ENCODE measurements around the gene PDGFRB.

Gene PDGFRB

DNA sequence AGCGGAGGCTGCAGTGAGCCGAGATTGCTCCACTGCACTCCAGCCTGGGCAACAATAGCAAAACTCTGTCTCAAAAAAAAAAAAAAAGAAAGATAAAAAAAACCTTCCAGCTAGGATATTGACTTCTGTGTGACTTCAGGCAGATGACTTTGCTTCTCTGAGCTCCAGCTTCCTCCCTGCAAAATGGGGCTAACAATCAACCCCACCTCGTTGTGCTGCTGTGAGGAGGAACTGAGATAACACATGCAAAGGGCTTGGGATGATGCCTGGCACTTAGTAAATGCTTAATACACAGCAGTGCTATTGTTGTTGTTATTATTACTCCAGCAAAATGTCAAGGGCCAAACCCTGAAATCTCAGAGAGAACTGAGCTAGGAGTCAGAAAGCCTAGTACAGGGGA, 7.4 kb upstream of the PDGFRB start:
- DNase-seq (ENCODE audit: low spot score), result no peak

DNA sequence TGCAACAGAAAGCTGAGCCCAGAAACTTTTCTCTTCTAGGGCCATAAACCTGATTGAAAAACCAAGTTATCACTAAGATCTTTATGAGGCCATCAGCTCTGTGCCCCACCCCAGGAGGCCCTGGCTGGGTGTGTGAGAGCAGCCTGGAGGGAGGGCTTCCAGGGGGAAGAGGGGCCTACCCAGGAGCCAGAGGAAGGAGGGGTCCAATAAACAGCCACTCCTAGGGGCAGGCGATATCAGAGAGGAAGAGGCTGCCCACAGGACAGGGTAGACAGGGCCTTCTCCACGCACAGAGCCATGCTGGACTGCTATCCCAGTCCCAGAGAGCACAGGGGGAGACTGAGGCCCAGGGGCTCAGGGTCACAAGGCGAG, 6.5 kb upstream of the PDGFRB start:
- DNase-seq (ENCODE audit: low spot score), result no peak

DNA sequence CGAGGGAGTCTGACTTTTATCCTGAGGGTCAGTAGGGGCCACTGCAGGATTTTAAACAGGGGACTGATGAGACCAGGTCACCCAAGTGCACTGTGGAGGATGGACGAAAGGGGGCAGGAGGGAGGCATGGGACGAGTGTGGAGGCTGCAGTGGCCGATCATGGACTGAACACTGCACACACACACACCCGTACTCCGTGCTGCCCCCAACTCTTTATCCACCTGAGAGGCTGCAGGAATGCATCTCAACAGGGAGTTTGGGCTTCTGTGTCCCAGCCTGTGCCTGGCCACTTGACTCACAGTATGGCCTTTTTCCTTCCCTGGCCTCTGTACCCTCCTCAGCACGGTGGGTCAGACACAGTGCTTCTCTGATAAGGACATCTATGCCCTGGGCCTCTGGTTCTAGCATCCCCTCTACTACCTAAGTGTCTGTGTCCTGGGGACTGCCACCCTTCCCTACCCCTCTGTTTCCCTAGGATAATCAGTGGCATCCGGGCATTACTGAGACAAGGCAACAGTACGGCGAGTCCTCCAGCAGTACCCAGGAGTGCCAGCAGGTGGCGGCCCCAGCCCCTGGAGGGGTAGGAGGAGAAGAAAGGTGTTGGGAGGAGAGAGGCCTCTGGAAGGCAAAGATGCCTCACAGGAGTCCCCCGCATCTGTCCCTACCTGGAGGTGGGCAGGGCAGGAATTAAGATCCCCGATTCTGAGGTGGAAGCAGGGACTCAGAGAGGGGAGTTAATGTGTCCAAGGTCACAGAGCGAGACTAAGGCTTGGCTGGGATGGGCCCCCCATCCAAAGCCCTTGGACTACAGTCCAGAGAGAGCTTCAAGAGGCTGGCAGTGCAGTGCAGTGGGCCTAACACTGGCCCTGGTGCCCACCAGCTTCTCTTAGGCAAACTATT, 5.8 kb upstream of the PDGFRB start:
- DNase-seq (ENCODE audit: low spot score), result peak; percentile 85

DNA sequence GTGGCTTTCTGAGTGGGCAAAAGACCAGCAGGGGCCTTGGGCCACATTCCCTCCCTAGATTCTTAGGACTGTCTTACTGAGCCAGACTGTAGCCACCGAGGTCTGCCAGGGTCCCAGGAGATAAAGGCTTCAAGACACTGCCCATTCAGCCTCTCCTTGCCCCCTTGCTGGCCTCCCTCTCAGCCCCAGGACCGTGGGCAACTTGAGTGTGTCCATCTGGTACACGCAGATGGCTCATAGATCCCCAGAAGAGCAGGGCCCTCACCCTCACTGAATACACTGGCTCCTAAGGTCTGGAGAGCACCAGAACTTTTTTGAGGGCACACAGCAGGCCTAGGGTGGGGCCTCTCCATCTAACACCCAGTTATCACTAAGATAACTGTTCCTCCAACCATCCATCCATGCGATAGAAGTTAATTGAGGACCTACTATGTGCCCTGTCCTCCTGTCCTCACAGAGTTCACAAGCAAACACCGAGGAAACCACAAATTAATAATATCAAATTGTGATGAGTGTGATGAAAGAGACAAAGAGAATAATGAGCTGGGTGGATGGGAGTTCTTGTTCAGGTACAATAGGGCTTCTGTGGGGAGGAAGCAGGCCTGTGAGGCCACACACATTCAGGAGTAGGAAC, 4.9 kb upstream of the PDGFRB start:
- DNase-seq (ENCODE audit: low spot score), result no peak

DNA sequence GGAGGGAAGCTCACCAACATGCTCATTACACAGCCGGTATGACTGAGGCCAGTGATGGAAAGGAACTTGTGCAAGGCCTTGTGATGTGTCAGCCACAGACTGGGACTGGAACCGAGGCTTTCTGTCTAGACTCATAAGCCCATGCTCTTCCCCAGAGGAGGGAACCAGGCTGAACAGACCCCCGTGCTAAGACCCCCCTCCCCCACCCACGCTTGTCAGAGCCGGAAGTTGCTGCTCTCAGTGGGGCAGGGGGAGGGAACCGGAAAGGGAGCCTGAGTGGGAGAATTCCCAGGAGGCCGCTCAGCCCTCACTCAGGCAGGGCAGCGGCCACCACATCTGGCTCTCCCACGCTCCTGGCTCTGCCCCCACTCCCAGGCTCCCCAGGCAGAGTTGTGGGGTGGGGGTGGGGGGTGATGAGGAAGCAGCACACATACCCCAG, 4.1 kb upstream of the PDGFRB start:
- DNase-seq (ENCODE audit: low spot score), result no peak

DNA sequence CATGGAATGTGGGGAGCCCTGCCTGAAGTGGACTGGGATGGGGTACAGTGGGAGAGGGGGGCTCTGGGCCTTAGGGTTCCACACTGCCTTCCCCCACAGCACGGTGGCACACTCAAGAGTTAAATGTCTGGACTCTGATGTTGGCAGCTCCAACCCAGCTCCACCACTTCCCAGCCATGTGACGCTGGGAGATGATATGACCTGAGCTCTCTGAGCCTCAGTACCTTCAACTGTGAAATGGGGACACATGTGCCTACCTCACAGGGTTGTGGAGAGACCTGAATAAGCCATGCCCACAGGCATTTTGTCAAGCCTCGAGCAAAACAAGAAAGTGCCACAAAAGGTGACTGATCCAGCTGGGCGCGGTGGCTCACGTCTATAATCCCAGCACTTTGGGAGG, 3.4 kb upstream of the PDGFRB start:
- no peak for DNase-seq (ENCODE audit: low spot score)

DNA sequence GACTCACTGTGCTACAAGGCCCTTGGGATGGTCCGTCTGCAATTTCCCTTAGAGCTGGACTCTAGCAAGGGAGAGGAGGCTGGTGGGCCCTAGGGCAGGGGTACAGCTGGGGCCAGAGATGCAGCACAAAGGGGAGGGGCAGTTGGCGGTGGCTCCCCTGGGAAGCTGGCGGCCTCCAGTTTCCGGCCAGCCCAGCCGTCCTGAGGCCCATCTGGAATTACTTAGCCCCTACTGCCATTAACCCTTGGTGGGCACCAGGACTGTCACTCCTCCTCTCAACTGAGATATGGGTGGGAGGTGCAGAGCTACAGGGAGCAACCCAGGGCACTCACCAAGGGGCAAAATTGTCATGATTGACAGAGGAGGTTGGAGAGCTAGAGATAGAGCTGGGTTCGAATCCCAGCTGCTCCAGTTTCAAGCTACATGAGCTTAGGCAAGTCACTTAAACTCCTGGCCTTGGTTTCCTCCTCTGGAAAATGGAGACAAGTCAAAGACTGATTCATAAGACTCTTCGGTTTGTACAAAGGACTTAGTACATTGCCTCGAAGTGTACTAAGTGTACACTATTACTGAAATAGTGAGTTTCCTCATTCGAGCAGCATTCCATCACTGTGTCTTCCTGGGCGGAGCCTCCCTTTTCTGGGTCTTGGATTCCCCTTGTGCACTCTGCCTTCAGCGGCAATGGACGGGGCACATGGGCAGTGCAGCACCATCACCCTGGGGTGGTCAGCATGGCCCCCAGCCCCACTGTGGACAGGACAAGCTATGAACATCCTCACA, 2.7 kb upstream of the PDGFRB start:
- no peak for DNase-seq (ENCODE audit: low spot score)

DNA sequence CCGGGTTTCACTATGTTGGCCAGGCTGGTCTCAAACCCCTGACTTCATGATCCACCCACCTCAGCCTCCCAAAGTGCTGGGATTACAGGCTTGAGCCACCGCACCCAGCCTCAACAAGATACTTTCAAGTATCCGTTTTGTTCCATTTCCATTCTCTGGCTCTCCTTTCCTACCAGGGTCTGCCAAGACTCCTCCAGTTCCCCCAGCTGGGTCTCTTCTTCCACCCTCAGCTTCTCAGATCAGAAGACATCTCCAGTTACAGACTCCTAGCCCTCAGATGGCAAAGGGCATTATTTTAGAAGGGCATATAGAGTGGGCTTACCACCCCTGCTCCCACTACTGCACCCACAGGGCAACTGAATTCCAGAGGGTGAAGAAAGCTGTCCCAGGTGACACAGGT, 1.5 kb upstream of the PDGFRB start:
- DNase-seq (ENCODE audit: low spot score), result no peak

DNA sequence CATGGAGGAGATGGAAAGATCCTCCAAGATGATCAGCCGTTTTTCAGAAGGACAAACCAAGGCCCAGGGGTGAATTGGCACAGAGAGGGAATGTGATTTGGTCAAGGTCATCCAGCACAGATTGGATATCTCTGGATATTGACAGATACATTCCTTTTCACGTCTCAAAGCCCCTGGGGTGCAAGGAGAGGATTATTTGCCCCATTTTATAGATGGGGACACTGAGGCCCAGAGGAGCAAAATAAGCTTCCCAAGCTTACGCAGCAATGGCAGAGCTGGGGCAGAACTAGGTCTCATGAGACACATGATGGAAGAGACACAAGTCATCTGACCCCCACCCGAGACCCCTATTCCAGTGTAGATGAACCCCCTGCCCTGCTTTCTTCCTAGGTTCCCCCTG, 895 bp upstream of the PDGFRB start:
- DNase-seq (ENCODE audit: low spot score), result no peak

DNA sequence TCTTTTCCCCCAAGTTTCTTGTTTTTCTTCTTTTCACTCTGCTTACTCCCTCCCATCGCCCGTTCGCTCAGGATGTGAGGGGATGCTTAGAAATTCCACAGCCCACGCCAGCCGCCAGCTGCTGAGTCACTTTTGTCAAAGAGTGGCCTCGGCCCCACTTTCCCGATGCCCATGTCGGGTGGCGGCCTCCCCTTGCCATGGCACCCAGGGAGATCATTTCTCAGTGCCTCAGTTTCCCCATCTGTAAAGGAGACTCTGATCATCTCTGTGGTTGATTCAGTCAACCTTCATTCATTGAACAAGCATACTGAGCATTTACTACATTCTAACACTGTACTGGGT, 353 bp upstream of the PDGFRB start:
- DNase-seq (ENCODE audit: low spot score), result no peak

DNA sequence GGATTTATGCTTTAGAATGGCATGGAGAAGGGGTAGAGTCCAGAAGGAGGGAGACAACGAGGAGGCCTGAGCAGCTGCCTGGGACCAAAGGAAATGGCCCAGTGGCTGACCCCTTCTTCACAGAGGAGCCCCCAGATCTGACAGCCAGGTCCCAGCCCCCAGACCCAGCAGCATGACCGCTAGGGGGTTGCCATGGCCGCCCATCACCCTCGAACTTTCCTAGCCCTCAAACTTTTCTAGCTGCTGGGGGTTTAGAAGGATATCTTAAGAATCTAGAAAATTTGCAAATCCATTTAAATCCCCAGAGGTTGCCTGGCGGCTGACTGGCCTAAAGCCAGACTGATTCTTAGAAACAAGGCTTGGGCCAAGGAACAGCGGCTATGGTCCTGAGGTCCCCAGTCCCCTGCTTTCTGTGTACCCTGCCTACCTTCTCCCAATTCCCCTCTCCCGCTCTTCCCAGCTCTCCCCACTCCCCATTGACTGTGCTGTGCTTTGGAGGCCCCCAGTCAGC, 972 bp downstream of the PDGFRB start:
- DNase-seq (ENCODE audit: low spot score), result no peak

DNA sequence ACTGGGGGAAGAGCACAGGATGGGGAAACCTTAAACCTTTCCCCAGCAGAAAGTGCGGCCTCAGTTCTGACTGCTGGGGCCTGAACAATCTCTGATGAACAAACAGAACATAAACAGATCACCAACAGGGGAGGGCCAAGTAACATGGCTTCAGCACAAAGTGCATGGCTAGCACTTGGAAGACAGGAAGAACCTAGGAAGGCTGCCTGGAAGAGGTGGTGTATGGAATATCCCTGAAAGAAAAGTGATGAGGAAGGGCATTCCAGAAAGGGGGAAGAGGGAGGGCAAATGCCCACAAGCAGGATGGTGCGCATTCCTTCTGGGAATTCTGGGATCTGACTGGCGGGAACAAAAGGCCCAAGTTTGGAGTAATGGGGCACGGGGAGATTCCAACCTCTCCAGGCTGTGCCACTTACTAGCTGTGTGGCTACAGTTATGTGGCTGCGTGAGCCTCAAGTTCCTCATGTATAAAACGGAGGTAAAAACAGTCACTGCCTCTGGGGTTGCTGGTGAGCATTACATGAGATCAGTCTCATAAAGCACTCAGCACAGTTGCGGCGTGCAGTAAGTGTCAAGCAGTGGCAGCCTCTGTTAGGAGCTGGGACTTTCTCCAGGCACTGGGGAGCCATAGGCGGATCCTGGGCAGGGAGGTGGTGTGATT, 1.6 kb downstream of the PDGFRB start:
- peak; percentile 64 for DNase-seq (ENCODE audit: low spot score)

DNA sequence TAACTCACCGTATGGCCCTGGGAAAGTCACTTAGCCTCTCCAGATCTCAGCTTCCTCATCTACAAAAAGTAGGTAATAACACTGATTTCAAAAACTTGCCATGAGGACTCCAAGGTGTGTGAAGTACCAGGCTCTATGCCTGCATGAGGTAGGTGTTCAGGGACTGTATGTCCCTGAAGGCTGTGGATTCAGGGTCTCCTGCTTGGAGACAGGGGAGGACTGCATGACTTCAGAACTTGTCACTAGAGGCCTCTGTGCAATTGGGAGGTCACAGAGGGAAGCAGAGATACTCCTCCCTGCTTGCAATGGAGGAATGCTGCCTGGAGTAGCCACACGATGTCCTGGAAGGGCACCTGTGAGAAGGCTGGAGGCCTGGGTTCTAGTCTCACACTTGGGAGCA, 2.2 kb downstream of the PDGFRB start:
- DNase-seq (ENCODE audit: low spot score), result no peak

DNA sequence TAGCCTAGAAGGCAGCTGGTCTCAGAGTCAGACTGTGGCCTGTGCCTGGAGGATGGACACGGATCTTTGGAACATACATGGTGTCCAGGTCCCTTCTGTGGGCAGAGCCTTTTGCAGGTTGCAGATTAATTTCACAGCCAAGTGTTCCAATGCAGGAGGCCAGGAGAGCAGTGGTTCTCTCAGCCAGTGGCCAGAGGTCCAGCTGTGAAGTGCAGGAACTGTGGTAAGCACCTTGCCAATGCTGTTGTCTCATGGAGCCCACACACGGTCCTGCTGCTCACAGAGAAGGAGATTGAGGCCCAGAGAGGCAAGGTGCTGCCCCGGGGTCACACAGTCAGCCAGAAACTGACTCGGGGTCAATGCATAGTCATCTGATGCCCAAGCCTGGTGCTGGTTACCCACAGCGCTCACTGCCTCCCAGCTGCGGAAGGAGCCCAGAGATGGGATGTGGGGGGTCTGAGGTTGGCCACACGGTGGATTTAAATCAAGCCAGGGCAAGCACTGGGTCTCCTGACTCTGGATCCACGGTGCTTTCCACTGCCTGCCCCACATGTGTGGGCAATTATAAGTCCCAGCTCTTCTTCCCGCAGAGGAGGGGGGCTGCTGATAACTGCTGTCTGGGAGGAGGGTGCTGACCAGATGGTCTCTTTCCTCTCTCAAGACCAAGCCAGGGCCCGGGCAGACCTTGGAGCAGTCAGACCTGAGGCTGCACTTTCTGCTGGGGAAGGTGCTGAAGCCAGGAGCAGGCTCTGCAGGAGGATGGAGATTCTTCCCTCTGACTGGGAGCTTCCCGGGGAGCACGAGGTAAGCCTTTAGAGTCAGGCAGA, 2.8 kb downstream of the PDGFRB start:
- no peak for DNase-seq (ENCODE audit: low spot score)

DNA sequence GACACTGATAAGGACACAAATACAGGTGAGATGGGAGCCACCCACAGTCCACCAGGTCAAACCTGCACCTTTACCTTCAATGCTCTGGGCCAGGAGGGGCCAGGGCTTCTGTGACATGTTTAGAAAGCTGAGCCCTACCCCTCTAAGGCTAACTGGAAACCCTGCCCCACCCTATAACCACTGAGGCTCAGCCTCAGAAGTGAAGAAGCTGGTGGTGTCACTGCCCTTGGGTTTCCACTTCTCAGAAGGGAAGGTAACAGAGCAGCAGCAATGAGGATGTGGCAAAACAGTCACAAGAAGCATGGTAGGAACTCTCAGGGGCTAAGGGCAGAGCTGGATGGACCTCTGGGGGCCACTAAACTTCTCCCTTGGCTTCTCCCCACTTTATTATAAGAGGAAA, 6.0 kb downstream of the PDGFRB start:
- no peak for DNase-seq (ENCODE audit: low spot score)

DNA sequence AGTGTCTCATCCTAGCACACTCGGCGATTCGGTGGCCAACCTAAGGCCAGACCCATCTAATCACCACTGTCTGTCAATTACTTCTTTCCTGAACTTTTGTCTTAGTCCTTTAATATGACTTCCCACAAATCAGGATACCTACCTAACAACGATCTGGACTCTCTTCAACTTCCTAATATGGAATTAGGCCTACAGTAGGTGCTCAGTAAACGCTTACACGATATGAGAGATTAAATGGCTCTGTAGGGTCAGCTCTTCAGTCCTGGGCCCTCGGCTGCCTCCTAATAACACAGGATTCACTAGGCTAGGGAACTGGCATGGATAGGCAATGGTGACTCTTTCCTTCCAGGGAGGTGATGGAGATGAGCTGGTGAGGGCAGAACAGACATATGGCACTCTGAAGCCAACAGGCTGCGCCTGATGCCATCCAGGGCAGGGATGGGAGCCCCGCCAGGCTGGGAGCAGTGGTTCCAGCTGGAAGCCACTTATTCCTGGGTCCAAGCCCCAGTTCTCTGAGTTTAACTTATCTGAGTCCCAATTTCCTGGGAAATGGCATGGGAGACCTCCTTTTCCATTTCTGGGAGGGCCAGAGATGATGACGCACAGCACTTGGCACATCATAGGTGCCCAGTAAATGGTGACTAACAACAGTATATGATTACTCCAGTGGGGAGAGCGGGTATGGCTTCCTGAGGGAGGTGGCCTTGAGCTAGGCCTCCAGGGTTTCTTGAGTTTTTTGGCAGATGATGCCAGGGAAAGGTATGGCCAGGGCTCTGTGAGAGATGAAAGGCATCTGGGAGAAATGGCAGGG, 7.3 kb downstream of the PDGFRB start:
- DNase-seq (ENCODE audit: low spot score), result no peak

DNA sequence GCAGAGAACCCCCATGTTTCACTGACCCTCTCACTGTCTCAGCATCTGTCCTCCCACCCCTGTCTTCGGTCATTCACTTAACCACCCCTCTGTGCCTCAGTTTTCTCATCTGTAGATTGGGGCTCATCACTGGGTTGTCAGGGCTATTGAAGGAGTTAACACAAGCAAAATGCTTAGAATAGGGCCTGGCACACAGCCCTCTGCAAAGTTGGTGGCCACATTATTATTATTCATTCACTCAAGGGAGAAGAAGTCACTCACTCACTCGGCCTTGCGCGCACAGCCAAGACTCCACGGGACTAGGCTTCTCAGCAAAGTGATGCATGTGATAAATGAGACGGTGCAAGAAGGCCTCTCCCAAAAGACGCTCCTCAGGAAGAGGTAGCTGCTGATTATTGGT, 8.0 kb downstream of the PDGFRB start:
- DNase-seq (ENCODE audit: low spot score), result no peak

DNA sequence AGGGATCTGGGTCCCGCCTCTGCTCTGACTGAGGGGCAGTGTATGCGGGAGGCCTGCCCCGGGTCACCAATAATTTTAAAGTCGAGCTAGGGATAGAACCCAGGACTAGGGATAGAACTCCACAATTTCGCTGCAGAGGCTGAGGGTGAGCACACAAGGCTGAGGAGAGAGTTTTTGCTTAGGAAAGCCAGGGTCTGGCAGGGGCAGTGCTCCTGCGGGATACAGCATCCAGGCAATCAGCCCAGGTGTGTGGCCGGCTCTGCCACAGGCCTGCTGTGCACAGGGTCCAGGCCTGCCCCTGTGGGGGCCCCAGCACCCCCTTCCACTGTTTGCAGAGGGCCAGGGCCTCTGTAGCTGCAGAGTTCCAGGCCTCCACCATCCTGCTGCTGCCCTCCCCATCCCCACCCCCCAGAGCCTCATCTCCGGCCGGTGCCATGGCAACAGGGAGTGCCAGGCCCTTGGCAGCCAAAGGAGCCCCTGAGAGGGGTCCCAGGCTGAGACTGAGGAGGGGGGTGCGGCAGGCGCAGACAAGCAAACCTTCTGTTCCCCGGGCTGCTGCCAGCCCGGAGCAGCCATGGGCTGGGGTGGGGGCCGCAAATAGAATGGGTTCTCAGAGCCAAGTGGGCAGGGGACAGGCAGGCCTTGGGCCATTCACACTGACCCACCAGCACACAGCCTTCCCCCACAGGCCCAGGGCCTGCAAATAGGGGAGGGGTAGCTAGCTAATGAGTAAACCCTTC, 8.6 kb downstream of the PDGFRB start:
- no peak for DNase-seq (ENCODE audit: low spot score)

DNA sequence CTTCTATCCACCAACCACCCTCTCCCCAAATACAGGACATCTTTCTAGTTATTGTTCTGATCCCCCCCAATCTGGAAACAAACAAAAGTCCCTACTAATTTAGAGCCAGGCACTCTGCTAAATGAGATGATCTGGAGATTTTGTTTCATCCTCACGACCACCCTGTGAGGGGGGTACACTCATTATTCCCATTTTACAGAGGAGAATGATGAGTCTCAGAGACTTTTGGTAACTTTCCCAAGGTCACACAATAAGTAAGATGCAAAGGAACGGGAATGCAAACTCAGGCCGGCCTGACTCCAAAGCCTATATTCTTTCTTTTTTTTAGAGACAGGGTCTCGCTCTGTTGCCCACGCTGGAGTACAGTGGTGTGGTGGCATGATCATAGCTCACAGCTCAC, 9.4 kb downstream of the PDGFRB start:
- no peak for DNase-seq (ENCODE audit: low spot score)

DNA sequence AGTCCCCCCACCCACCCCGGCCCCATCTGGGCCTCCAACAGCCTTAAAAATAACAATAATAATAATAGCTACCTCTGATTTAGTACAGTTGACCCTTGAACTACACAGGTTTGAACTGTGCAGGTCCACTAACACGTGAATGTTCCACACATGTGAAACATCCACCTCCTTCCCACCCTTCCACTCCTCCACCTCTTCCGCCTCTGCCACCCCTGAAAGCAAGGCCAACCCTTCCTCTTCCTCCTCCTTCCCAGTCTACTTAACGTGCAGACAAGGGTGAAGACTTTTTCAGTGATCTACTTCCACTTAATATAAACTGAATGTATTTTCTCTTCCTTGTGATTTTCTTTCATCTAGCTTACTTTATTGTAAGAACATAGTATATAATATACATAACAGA, 10.8 kb downstream of the PDGFRB start:
- DNase-seq (ENCODE audit: low spot score), result no peak

All from AG08396 (cell line).